Astrocyte (in vitro differentiated cells and primary cell): ENCODE results near the gene RABGAP1L. TPM values are rescaled to one million over a fixed set of nuclear protein-coding genes. Genes with fewer than 3 reads are reported as not detected.
"Not testable (repeated sequence)": the region's sequence is repeated elsewhere in the genome, so short reads cannot be mapped to it uniquely, and the experiment has no call there.

Experiments used
- DNase-seq: peaks from one replicate; pipeline ENCODE4 v3.0.0-alpha.2; 2010; ENCODE audit warnings: low read depth
- FAIRE-seq: peaks from 2 replicates; lab custom pipeline; 2011; peaks lifted over from hg19 to GRCh38; lab: Jason Lieb, UNC
- H2AFZ ChIP-seq: 2 replicates; pipeline ENCODE4 v1.6.0; 2012; ENCODE audit warnings: low read depth, low read length, inconsistent platforms
- H3K27ac ChIP-seq: 2 replicates; pipeline ENCODE4 v1.5.1; 2011; ENCODE audit warnings: low read depth, low read length, inconsistent platforms
- H3K27me3 ChIP-seq: 2 replicates; pipeline ENCODE4 v1.6.0; 2011; ENCODE audit warnings: low read length, inconsistent platforms; ENCODE audit not compliant: insufficient read depth
- H3K36me3 ChIP-seq: 2 replicates; pipeline ENCODE4 v1.5.1; 2011; ENCODE audit warnings: low read length, inconsistent platforms; ENCODE audit not compliant: insufficient read depth
- H3K4me1 ChIP-seq: 2 replicates; pipeline ENCODE4 v1.5.1; 2011; ENCODE audit warnings: low read length, inconsistent platforms; ENCODE audit not compliant: insufficient read depth
- H3K4me2 ChIP-seq: 2 replicates; pipeline ENCODE4 v1.6.0; 2012; ENCODE audit warnings: low read length, inconsistent platforms
- H3K4me3 ChIP-seq: 2 replicates; pipeline ENCODE4 v1.5.1; 2011; ENCODE audit warnings: low read depth, mild to moderate bottlenecking, low read length, inconsistent platforms; ENCODE audit not compliant: insufficient read depth
- H3K79me2 ChIP-seq: 2 replicates; pipeline ENCODE4 v1.6.0; 2012; ENCODE audit warnings: mild to moderate bottlenecking, low read length, inconsistent platforms; ENCODE audit not compliant: insufficient read depth
- H3K9ac ChIP-seq: 2 replicates; pipeline ENCODE4 v1.6.0; 2012; ENCODE audit warnings: mild to moderate bottlenecking, low read length, inconsistent platforms
- H3K9me3 ChIP-seq: 2 replicates; pipeline ENCODE4 v1.5.1; 2012; ENCODE audit warnings: low read depth, mild to moderate bottlenecking, low read length, inconsistent platforms; ENCODE audit not compliant: insufficient read depth
- H4K20me1 ChIP-seq: 2 replicates; pipeline ENCODE4 v1.6.0; 2012; ENCODE audit warnings: low read length, inconsistent platforms; ENCODE audit not compliant: insufficient read depth
- H3K27ac Mint-ChIP-seq: one replicate; pipeline ENCODE4 v1.8.0; 2021; ENCODE audit warnings: mild to moderate bottlenecking, mixed read lengths; ENCODE audit not compliant: unreplicated experiment
- H3K27me3 Mint-ChIP-seq: one replicate; pipeline ENCODE4 v1.8.0; 2021; ENCODE audit warnings: low read depth, mixed read lengths; ENCODE audit not compliant: unreplicated experiment
- H3K36me3 Mint-ChIP-seq: one replicate; pipeline ENCODE4 v1.8.0; 2021; ENCODE audit warnings: low read depth, mixed read lengths; ENCODE audit not compliant: unreplicated experiment
- H3K4me1 Mint-ChIP-seq: one replicate; pipeline ENCODE4 v1.8.0; 2021; ENCODE audit warnings: low read depth, mixed read lengths; ENCODE audit not compliant: unreplicated experiment
- H3K4me3 Mint-ChIP-seq: one replicate; pipeline ENCODE4 v1.8.0; 2021; ENCODE audit warnings: mild to moderate bottlenecking, moderate library complexity, mixed read lengths; ENCODE audit not compliant: unreplicated experiment
- H3K9me3 Mint-ChIP-seq: one replicate; pipeline ENCODE4 v1.8.0; 2021; ENCODE audit warnings: mild to moderate bottlenecking, mixed read lengths; ENCODE audit not compliant: unreplicated experiment
- CTCF ChIP-seq: IDR thresholded peaks from 2 replicates; pipeline ENCODE4 v1.5.1; 2011; ENCODE audit warnings: low read depth, mild to moderate bottlenecking, inconsistent platforms, low read length, moderate library complexity; ENCODE audit not compliant: insufficient read depth
- EZH2 ChIP-seq: IDR thresholded peaks from 2 replicates; pipeline ENCODE4 v1.6.1; 2012; ENCODE audit warnings: mild to moderate bottlenecking, low read length, inconsistent platforms; ENCODE audit not compliant: insufficient read depth
- total RNA-seq: library from RNA; stranded (reverse); gene quantifications from 2 replicates; pipeline ENCODE4 v1.2.1, GENCODE V29; 2021

RABGAP1L gene
- total RNA-seq, 1 donor from 2014 or later = 40.2 TPM

- Mint-ChIP-seq H3K4me1 (no peaks in the 10 kb centered on the region), H3K36me3 (no peaks in the 10 kb centered on the region), H3K27ac (no peak overlapping the region), H3K9me3 (no peaks in the 10 kb centered on the region), H3K4me3 (no peak overlapping the region), H3K27me3 (no peaks in the 10 kb centered on the region)
- TF ChIP-seq CTCF (no peak), EZH2 (no peak)
- Histone ChIP-seq H3K4me2 (no peak overlapping the region), H2AFZ (no peak overlapping the region), H3K36me3 (no peaks in the 10 kb centered on the region), H4K20me1 (no peaks in the 10 kb centered on the region), H3K9ac (no peak overlapping the region), H3K79me2 (no peaks in the 10 kb centered on the region), H3K9me3 (no peaks in the 10 kb centered on the region), H3K27ac (no peak overlapping the region), H3K4me1 (no peaks in the 10 kb centered on the region), H3K27me3 (no peaks in the 10 kb centered on the region), H3K4me3 (no peak overlapping the region)
- DNase-seq = no peak
- FAIRE-seq = no peak
Measured at GRCh38 chr1:174642393-174642792, 483.1 kb downstream of the RABGAP1L start.

- Mint-ChIP-seq H3K27me3 (no peaks in the 10 kb centered on the region), H3K36me3 (no peaks in the 10 kb centered on the region), H3K4me3 (no peak overlapping the region), H3K9me3 (no peaks in the 10 kb centered on the region), H3K4me1 (no peaks in the 10 kb centered on the region), H3K27ac (no peak overlapping the region)
- no peak overlapping the region for H2AFZ ChIP-seq
- H4K20me1 ChIP-seq = no peaks in the 10 kb centered on the region
- no peaks in the 10 kb centered on the region for H3K4me1 ChIP-seq
- H3K79me2 ChIP-seq = no peaks in the 10 kb centered on the region
- H3K9ac ChIP-seq = no peak overlapping the region
- TF ChIP-seq CTCF (no peak), EZH2 (no peak)
- no peak for DNase-seq
- no peaks in the 10 kb centered on the region for H3K9me3 ChIP-seq
- no peaks in the 10 kb centered on the region for H3K36me3 ChIP-seq
- H3K27me3 ChIP-seq = no peaks in the 10 kb centered on the region
- no peak for FAIRE-seq
- no peak overlapping the region for H3K4me2 ChIP-seq
- H3K4me3 ChIP-seq = no peak overlapping the region
- H3K27ac ChIP-seq = no peak overlapping the region
Measured at GRCh38 chr1:174643206-174643605, 483.9 kb downstream of the RABGAP1L start.

- not testable (repeated sequence) for H3K4me1 ChIP-seq, H3K9ac ChIP-seq, H3K4me3 Mint-ChIP-seq, H3K9me3 Mint-ChIP-seq, H4K20me1 ChIP-seq, H3K27ac Mint-ChIP-seq, H3K4me3 ChIP-seq, H3K27me3 ChIP-seq, H3K79me2 ChIP-seq, H3K9me3 ChIP-seq, H3K27ac ChIP-seq, H3K36me3 Mint-ChIP-seq, FAIRE-seq, H3K27me3 Mint-ChIP-seq, H3K36me3 ChIP-seq, H2AFZ ChIP-seq, DNase-seq, H3K4me2 ChIP-seq
- H3K4me1 Mint-ChIP-seq = peaks cover 11% of the 10 kb centered on the region
Measured at GRCh38 chr1:174649572-174649971, 490.3 kb downstream of the RABGAP1L start.
